ENCODE results near the gene ANKRD9.
A peak's percentile ranks its signal among the peaks of the same experiment; 100 is the strongest.

The ANKRD9 gene

GRCh38 chr14:102525929-102526497 lies 16.4 kb upstream of the ANKRD9 start:
- H3K4me2 ChIP-seq (ENCODE audit: insufficient read depth, low read length, poor library complexity, severe bottlenecking): no peak overlapping the region
- WGBS, 2 donors (ENCODE audit: extremely low coverage in 2 of 2, insufficient read length in 2 of 2, insufficient replicate concordance in 1 of 2): no CpG with 5 or more reads among the region's 12 CpGs
- H2BK5ac ChIP-seq (ENCODE audit: low read length): no peak overlapping the region
- H2BK12ac ChIP-seq (ENCODE audit: low read length): peak overlapping the region; percentile 2
- DNase-seq (ENCODE audit: low spot score): no peak
- no peak overlapping the region for H3K27ac ChIP-seq (replicated peaks; ENCODE audit: low read length)
- no peak overlapping the region for H3K4ac ChIP-seq (ENCODE audit: low read length)
- no peak overlapping the region for H2AK5ac ChIP-seq (ENCODE audit: low read depth, low read length)
- no peak overlapping the region for H4K8ac ChIP-seq (ENCODE audit: low read depth, low read length)
- H3K27me3 ChIP-seq (ENCODE audit: control insufficient read depth in 3 of 3, insufficient read depth in 3 of 3, low read depth in 1 of 3, low read length in 3 of 3): peaks cover 0 to 4% (median 0%) of the 10 kb centered on the region in 3 experiments
- peaks cover 0 to 1% of the 10 kb centered on the region in 2 donors for H3K4me1 ChIP-seq (ENCODE audit: control insufficient read depth in 2 of 2, insufficient read depth in 1 of 2, low read depth in 1 of 2, low read length in 2 of 2)
- no peak overlapping the region for H2BK120ac ChIP-seq (ENCODE audit: low read depth, low read length)
- H3K4me3 ChIP-seq (ENCODE audit: low read length in 2 of 2): no peak overlapping the region
- peak overlapping the region; percentile 20 for H3K18ac ChIP-seq (ENCODE audit: low read length)
- H3K79me1 ChIP-seq (ENCODE audit: low read depth, low read length): no peaks in the 10 kb centered on the region
- H3K36me3 ChIP-seq (replicated peaks in 1 of 2; ENCODE audit: control insufficient read depth in 2 of 2, insufficient read depth in 2 of 2, low read length in 2 of 2): no peaks in the 10 kb centered on the region
- H2AFZ ChIP-seq (ENCODE audit: low read length): peak overlapping the region; percentile 83
- no peaks in the 10 kb centered on the region for H3K9me3 ChIP-seq (replicated peaks in 1 of 2; ENCODE audit: control insufficient read depth in 2 of 2, insufficient read depth in 1 of 2, low read depth in 1 of 2, low read length in 2 of 2)
- no peak overlapping the region for H3K23ac ChIP-seq (ENCODE audit: low read depth, low read length, poor library complexity)
- no peak overlapping the region for H2BK15ac ChIP-seq (ENCODE audit: low read length)
- no peak overlapping the region for H3K9ac ChIP-seq (ENCODE audit: low read depth, low read length, poor library complexity)
- H3K14ac ChIP-seq (ENCODE audit: low read length): no peak overlapping the region
- no peak overlapping the region for H4K91ac ChIP-seq (ENCODE audit: low read depth, low read length, poor library complexity)

- Histone ChIP-seq H3K14ac (ENCODE audit: low read length) (no peak overlapping the region), H3K18ac (ENCODE audit: low read length) (peak overlapping the region; percentile 84), H2BK12ac (ENCODE audit: low read length) (no peak overlapping the region), H4K91ac (ENCODE audit: low read depth, low read length, poor library complexity) (no peak overlapping the region), H2BK5ac (ENCODE audit: low read length) (no peak overlapping the region), H3K9me3 (replicated peaks in 1 of 2; ENCODE audit: control insufficient read depth in 2 of 2, insufficient read depth in 1 of 2, low read depth in 1 of 2, low read length in 2 of 2) (no peaks in the 10 kb centered on the region), H3K36me3 (replicated peaks in 1 of 2; ENCODE audit: control insufficient read depth in 2 of 2, insufficient read depth in 2 of 2, low read length in 2 of 2) (no peaks in the 10 kb centered on the region), H3K79me1 (ENCODE audit: low read depth, low read length) (no peaks in the 10 kb centered on the region), H3K4me3 (ENCODE audit: low read length in 2 of 2) (peak overlapping the region; percentile 61 to 86), H2BK120ac (ENCODE audit: low read depth, low read length) (no peak overlapping the region), H3K4me1 (ENCODE audit: control insufficient read depth in 2 of 2, insufficient read depth in 1 of 2, low read depth in 1 of 2, low read length in 2 of 2) (peaks cover 0 to 1% of the 10 kb centered on the region in 2 donors), H3K4me2 (ENCODE audit: insufficient read depth, low read length, poor library complexity, severe bottlenecking) (peak overlapping the region; percentile 88), H3K27me3 (ENCODE audit: control insufficient read depth in 3 of 3, insufficient read depth in 3 of 3, low read depth in 1 of 3, low read length in 3 of 3) (peaks cover 0 to 4% (median 0%) of the 10 kb centered on the region in 3 experiments), H3K27ac (replicated peaks; ENCODE audit: low read length) (no peak overlapping the region), H2AK5ac (ENCODE audit: low read depth, low read length) (no peak overlapping the region), H3K4ac (ENCODE audit: low read length) (no peak overlapping the region), H2AFZ (ENCODE audit: low read length) (peak overlapping the region; percentile 83), H2BK15ac (ENCODE audit: low read length) (no peak overlapping the region), H4K8ac (ENCODE audit: low read depth, low read length) (no peak overlapping the region), H3K9ac (ENCODE audit: low read depth, low read length, poor library complexity) (peak overlapping the region; percentile 64), H3K23ac (ENCODE audit: low read depth, low read length, poor library complexity) (no peak overlapping the region)
- whole genome bisulfite sequencing, 2 donors (ENCODE audit: extremely low coverage in 2 of 2, insufficient read length in 2 of 2, insufficient replicate concordance in 1 of 2): no CpG with 5 or more reads among the region's 11 CpGs
- DNase-seq (ENCODE audit: low spot score): no peak
These were observed 15.8 kb upstream of the ANKRD9 start for GRCh38 chr14:102525219-102525928.

DNA sequence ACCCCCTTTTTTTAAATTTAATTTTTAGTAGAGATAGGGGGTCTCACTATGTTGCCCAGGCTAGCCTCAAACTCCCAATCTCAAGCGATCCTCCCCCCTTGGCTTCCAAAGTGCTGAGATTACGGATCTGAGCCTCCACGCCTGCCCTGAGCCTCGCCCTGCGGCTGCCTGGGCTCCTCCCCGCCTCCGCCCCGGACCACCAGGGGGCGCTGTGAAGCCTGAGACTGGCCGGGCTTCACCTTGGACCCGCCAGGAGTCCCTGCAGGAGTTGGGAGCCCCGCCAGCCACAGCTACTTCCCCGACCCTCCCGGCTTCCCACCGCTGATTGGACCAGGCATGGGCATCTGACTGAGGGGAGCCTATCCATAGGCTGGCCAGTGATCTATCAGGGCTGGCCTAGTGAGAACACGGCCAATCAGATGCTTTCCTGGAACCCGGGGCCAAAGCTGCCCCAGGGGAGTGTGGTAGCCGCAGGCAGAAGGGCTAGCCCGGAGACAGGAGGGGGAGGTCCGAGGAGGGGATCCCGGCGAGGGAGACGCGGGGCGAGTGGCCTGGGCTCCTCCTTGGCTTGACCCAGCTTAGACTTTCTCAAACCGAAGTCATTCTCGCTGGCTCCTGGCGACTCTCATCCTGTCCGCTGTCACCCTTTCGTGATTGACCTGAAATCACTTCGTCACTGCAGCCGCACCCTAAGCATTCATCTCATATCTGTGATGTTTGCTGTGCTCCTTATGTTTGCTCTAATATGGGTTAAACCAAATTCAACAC lies 15.1 kb upstream of the ANKRD9 start:
- Histone ChIP-seq H3K23ac (ENCODE audit: low read depth, low read length, poor library complexity) (peak overlapping the region; percentile 90), H2BK15ac (ENCODE audit: low read length) (peak overlapping the region; percentile 75), H3K14ac (ENCODE audit: low read length) (no peak overlapping the region), H3K27ac (replicated peaks; ENCODE audit: low read length) (peak overlapping the region; percentile 59), H3K4ac (ENCODE audit: low read length) (no peak overlapping the region), H3K9me3 (replicated peaks in 1 of 2; ENCODE audit: control insufficient read depth in 2 of 2, insufficient read depth in 1 of 2, low read depth in 1 of 2, low read length in 2 of 2) (no peaks in the 10 kb centered on the region), H3K36me3 (replicated peaks in 1 of 2; ENCODE audit: control insufficient read depth in 2 of 2, insufficient read depth in 2 of 2, low read length in 2 of 2) (no peaks in the 10 kb centered on the region), H2BK5ac (ENCODE audit: low read length) (peak overlapping the region; percentile 83), H3K79me1 (ENCODE audit: low read depth, low read length) (no peaks in the 10 kb centered on the region), H2AFZ (ENCODE audit: low read length) (peak overlapping the region; percentile 83), H2BK120ac (ENCODE audit: low read depth, low read length) (peak overlapping the region; percentile 92), H2AK5ac (ENCODE audit: low read depth, low read length) (peak overlapping the region; percentile 99), H4K8ac (ENCODE audit: low read depth, low read length) (no peak overlapping the region), H4K91ac (ENCODE audit: low read depth, low read length, poor library complexity) (no peak overlapping the region), H3K18ac (ENCODE audit: low read length) (peak overlapping the region; percentile 73), H3K9ac (ENCODE audit: low read depth, low read length, poor library complexity) (peak overlapping the region; percentile 64), H3K27me3 (ENCODE audit: control insufficient read depth in 3 of 3, insufficient read depth in 3 of 3, low read depth in 1 of 3, low read length in 3 of 3) (peaks cover 0 to 4% (median 0%) of the 10 kb centered on the region in 3 experiments), H3K4me1 (ENCODE audit: control insufficient read depth in 2 of 2, insufficient read depth in 1 of 2, low read depth in 1 of 2, low read length in 2 of 2) (peaks cover 0 to 1% of the 10 kb centered on the region in 2 donors), H3K4me3 (ENCODE audit: low read length in 2 of 2) (peak overlapping the region; percentile 61 to 86), H3K4me2 (ENCODE audit: insufficient read depth, low read length, poor library complexity, severe bottlenecking) (peak overlapping the region; percentile 88), H2BK12ac (ENCODE audit: low read length) (no peak overlapping the region)
- WGBS, 2 donors (ENCODE audit: extremely low coverage in 2 of 2, insufficient read length in 2 of 2, insufficient replicate concordance in 1 of 2): no CpG with 5 or more reads among the region's 32 CpGs
- DNase-seq (ENCODE audit: low spot score): peak; percentile 97
